KMS-11 (cell line): ENCODE data around the gene GALNT9.

Experiments
- H2AFZ ChIP-seq: fragments of 200-600 bp; sonication (generic); 2 replicates; pipeline ENCODE4 v1.6.1; 2016; ENCODE audit warnings: antibody characterized with exemption, mixed run types, low read depth
- H3K27ac ChIP-seq: fragments of 200-600 bp; sonication (generic); 2 replicates; pipeline ENCODE4 v1.6.1; 2016; ENCODE audit warnings: mild to moderate bottlenecking, mixed run types
- H3K27me3 ChIP-seq: fragments of 200-600 bp; sonication (generic); 2 replicates; pipeline ENCODE4 v1.6.1; 2017; ENCODE audit warnings: mild to moderate bottlenecking, low read depth, mixed run types, moderate library complexity; ENCODE audit not compliant: insufficient read depth
- H3K36me3 ChIP-seq: fragments of 200-600 bp; sonication (generic); 2 replicates; pipeline ENCODE4 v1.6.1; 2017; ENCODE audit warnings: mild to moderate bottlenecking, mixed run types; ENCODE audit not compliant: insufficient read depth
- H3K4me1 ChIP-seq: fragments of 200-600 bp; sonication (generic); 2 replicates; pipeline ENCODE4 v1.6.1; 2016; ENCODE audit warnings: mild to moderate bottlenecking, low read depth, mixed run types; ENCODE audit not compliant: poor library complexity, severe bottlenecking
- H3K4me2 ChIP-seq: fragments of 200-600 bp; sonication (generic); 2 replicates; pipeline ENCODE4 v1.7.0; 2016; ENCODE audit warnings: mild to moderate bottlenecking, mixed run types
- H3K4me3 ChIP-seq: fragments of 200-600 bp; sonication (generic); IDR thresholded peaks from 2 replicates; pipeline ENCODE4 v1.6.1; 2017; ENCODE audit warnings: low read depth, low read length, mixed read lengths; ENCODE audit not compliant: insufficient read depth
- H3K79me2 ChIP-seq: fragments of 200-600 bp; sonication (generic); 2 replicates; pipeline ENCODE4 v1.6.1; 2016; ENCODE audit warnings: low read depth, mixed run types; ENCODE audit not compliant: insufficient read depth
- H3K9ac ChIP-seq: fragments of 200-600 bp; sonication (generic); 2 replicates; pipeline ENCODE4 v1.6.1; 2016; ENCODE audit warnings: mild to moderate bottlenecking, mixed run types
- H4K20me1 ChIP-seq: fragments of 200-600 bp; sonication (generic); 2 replicates; pipeline ENCODE4 v1.6.1; 2016; ENCODE audit warnings: mild to moderate bottlenecking, mixed run types; ENCODE audit not compliant: insufficient read depth
- TF ChIP-seq, protein P1 (sequence below): fragments of 200-600 bp; sonication (generic); conservative IDR thresholded peaks from 2 replicates; pipeline ENCODE4 v1.6.1; 2017; ENCODE audit warnings: low read depth, mild to moderate bottlenecking, antibody characterized with exemption, low read length, moderate library complexity, mixed read lengths

Gene GALNT9

DNA sequence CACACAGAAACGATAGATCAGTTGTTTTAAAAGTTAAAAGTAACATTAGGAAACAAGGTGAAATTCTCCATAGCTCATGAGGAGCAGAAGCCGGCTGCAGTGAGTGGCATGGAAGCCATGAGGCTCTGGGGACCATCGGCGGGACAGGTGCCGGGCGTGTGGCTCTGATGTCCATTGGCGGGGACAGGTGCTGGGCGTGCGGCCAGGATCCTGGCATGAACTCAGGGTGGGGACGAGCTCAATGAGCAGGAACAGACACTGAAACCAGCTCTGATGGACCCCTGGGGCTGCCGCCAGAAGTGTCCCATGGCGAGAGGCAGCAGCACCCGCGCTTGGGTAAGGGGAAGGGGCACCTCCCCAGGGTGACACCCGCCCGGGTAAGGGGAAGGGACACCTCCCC, 110.1 kb downstream of the GALNT9 start:
- H3K79me2 ChIP-seq = no peaks in the 10 kb centered on the region
- TF ChIP-seq, protein P1, sequence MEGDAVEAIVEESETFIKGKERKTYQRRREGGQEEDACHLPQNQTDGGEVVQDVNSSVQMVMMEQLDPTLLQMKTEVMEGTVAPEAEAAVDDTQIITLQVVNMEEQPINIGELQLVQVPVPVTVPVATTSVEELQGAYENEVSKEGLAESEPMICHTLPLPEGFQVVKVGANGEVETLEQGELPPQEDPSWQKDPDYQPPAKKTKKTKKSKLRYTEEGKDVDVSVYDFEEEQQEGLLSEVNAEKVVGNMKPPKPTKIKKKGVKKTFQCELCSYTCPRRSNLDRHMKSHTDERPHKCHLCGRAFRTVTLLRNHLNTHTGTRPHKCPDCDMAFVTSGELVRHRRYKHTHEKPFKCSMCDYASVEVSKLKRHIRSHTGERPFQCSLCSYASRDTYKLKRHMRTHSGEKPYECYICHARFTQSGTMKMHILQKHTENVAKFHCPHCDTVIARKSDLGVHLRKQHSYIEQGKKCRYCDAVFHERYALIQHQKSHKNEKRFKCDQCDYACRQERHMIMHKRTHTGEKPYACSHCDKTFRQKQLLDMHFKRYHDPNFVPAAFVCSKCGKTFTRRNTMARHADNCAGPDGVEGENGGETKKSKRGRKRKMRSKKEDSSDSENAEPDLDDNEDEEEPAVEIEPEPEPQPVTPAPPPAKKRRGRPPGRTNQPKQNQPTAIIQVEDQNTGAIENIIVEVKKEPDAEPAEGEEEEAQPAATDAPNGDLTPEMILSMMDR = no peak
- no peaks in the 10 kb centered on the region; the same call in 1 of the 2 replicates for H3K27me3 ChIP-seq
- H3K4me1 ChIP-seq = no peaks in the 10 kb centered on the region
- H4K20me1 ChIP-seq = no peaks in the 10 kb centered on the region
- H3K36me3 ChIP-seq = no peaks in the 10 kb centered on the region
- no peak overlapping the region for H3K4me2 ChIP-seq
- no peak overlapping the region for H3K9ac ChIP-seq
- H3K4me3 ChIP-seq = no peak overlapping the region
- no peak overlapping the region for H3K27ac ChIP-seq
- H2AFZ ChIP-seq = no peak overlapping the region

DNA sequence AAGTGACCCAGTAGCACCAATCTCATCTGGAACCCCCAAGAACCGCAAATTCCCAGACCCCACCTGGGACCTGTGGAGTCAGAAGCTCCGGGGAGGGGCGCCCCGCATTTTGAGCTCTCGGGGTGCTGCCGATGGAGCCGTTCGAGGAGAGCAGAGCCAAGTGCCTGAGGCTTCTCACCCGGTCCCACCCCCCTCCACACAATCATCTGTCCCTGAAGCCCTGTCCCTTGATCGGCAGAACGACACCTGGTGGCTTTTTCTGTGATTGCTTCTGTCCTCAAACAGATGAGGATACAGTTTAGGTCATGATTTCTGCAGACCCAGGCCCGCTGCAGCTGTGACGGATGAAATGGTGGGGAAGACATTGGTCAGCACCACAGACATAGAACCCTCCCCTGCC, 110.5 kb downstream of the GALNT9 start:
- no peaks in the 10 kb centered on the region for H3K79me2 ChIP-seq
- no peaks in the 10 kb centered on the region for H4K20me1 ChIP-seq
- H3K4me1 ChIP-seq = no peaks in the 10 kb centered on the region
- H3K4me3 ChIP-seq = no peak overlapping the region
- H3K27me3 ChIP-seq = no peaks in the 10 kb centered on the region; the same call in 1 of the 2 replicates
- no peak overlapping the region for H3K4me2 ChIP-seq
- H2AFZ ChIP-seq = no peak overlapping the region
- H3K9ac ChIP-seq = no peak overlapping the region
- H3K36me3 ChIP-seq = no peaks in the 10 kb centered on the region
- H3K27ac ChIP-seq = no peak overlapping the region
- TF ChIP-seq, protein P1 = 0 out of 2 replicates have a peak, but pooled peaks have one; percentile 23

- H3K9ac ChIP-seq = no peak overlapping the region
- no peak overlapping the region for H2AFZ ChIP-seq
- no peaks in the 10 kb centered on the region for H3K36me3 ChIP-seq
- no peak overlapping the region for H3K4me2 ChIP-seq
- H3K79me2 ChIP-seq = no peaks in the 10 kb centered on the region
- no peak overlapping the region for H3K4me3 ChIP-seq
- TF ChIP-seq, protein P1 = no peak
- no peaks in the 10 kb centered on the region for H3K4me1 ChIP-seq
- H4K20me1 ChIP-seq = no peaks in the 10 kb centered on the region
- H3K27ac ChIP-seq = no peak overlapping the region
- no peaks in the 10 kb centered on the region; the same call in 1 of the 2 replicates for H3K27me3 ChIP-seq
These were observed 110.9 kb downstream of the GALNT9 start for GRCh38 chr12:132218527-132218875.

DNA sequence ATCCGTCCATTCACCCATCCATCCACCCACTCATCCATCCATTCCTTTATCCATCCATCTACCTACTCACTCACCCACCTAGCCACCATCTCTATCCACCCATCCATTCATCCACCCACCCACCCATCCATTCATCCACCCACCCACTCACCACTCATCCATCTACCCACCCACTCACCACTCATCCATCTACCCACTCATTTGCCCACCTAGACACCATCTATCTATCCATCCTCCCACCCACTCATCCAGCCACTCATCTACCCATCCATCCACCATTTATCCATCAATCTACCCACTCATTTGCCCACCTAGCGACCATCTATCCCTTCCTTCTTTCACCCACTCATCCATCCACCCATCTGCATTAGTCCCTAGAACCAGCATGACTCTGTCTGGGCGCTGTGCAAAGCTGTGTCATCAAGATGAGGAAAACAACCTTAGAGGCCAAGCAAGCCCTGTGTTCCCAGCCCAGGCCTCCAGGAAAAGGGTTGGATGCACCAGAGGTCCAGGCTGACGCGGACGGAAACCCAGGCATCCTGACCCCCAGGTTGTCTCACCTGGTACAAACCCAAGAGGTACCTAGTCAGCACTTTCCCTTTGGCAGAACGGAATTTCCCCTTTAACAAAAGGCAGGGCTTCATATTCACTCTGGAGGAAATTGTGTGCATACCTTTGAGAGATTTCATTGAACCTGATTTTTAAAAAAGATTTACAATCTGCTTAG, 111.4 kb downstream of the GALNT9 start:
- Histone ChIP-seq H3K4me1 (no peaks in the 10 kb centered on the region), H3K27ac (no peak overlapping the region), H2AFZ (no peak overlapping the region), H3K4me3 (no peak overlapping the region), H3K4me2 (no peak overlapping the region), H4K20me1 (no peaks in the 10 kb centered on the region), H3K36me3 (no peaks in the 10 kb centered on the region), H3K79me2 (no peaks in the 10 kb centered on the region), H3K27me3 (no peaks in the 10 kb centered on the region; the same call in 1 of the 2 replicates), H3K9ac (no peak overlapping the region)
- TF ChIP-seq, protein P1 = no peak
